ENCODE data around the gene MGAT5B. TPM values are rescaled to one million over a fixed set of nuclear protein-coding genes. Genes with fewer than 3 reads are reported as not detected.
A peak's percentile ranks its signal among the peaks of the same experiment; 100 is the strongest.

MGAT5B gene
- total RNA-seq, 1 experiment from 2014 or later: 1.0 TPM

- DNase-seq: no peak
- BruUV-seq (replicated peaks): no TSS peak
- H3K36me3 Mint-ChIP-seq (ENCODE audit: insufficient read depth, unreplicated experiment): peaks cover 23% of the 10 kb centered on the region
- no peak for TF ChIP-seq CTCF (IDR thresholded peaks at IDR 0.05; ENCODE audit: unreplicated experiment)
- peaks cover 18% of the 10 kb centered on the region for H3K4me1 Mint-ChIP-seq (ENCODE audit: low read depth, unreplicated experiment)
- H3K27ac Mint-ChIP-seq (ENCODE audit: unreplicated experiment): no peak overlapping the region
- no peak overlapping the region for H3K4me3 Mint-ChIP-seq (ENCODE audit: low read depth, unreplicated experiment)
- CTCF ChIA-PET: no interaction called here
- H3K9me3 Mint-ChIP-seq (ENCODE audit: low read depth, unreplicated experiment): no peaks in the 10 kb centered on the region
- peaks cover 49% of the 10 kb centered on the region for H3K27me3 Mint-ChIP-seq (ENCODE audit: unreplicated experiment)
- intact Hi-C loops (cut with micrococcal nuclease; ENCODE audit: unreplicated experiment): no loop called here
These were observed 97.8 kb downstream of the MGAT5B start for GRCh38 chr17:76966016-76966415.

GRCh38 chr17:76966486-76967181, 98.4 kb downstream of the MGAT5B start:
- Mint-ChIP-seq H3K4me1 (ENCODE audit: low read depth, unreplicated experiment) (peaks cover 18% of the 10 kb centered on the region), H3K9me3 (ENCODE audit: low read depth, unreplicated experiment) (no peaks in the 10 kb centered on the region), H3K27me3 (ENCODE audit: unreplicated experiment) (peaks cover 49% of the 10 kb centered on the region), H3K36me3 (ENCODE audit: insufficient read depth, unreplicated experiment) (peaks cover 24% of the 10 kb centered on the region), H3K27ac (ENCODE audit: unreplicated experiment) (no peak overlapping the region), H3K4me3 (ENCODE audit: low read depth, unreplicated experiment) (no peak overlapping the region)
- no TSS peak for BruUV-seq (replicated peaks)
- intact Hi-C loops (cut with micrococcal nuclease; ENCODE audit: unreplicated experiment): no loop called here
- no peak for DNase-seq
- no peak for TF ChIP-seq CTCF (IDR thresholded peaks at IDR 0.05; ENCODE audit: unreplicated experiment)
- CTCF ChIA-PET: no interaction called here

GRCh38 chr17:76967762-76968161, 99.6 kb downstream of the MGAT5B start:
- Mint-ChIP-seq H3K4me3 (ENCODE audit: low read depth, unreplicated experiment) (no peak overlapping the region), H3K27ac (ENCODE audit: unreplicated experiment) (no peak overlapping the region), H3K4me1 (ENCODE audit: low read depth, unreplicated experiment) (peaks cover 18% of the 10 kb centered on the region), H3K27me3 (ENCODE audit: unreplicated experiment) (peaks cover 47% of the 10 kb centered on the region), H3K9me3 (ENCODE audit: low read depth, unreplicated experiment) (no peaks in the 10 kb centered on the region), H3K36me3 (ENCODE audit: insufficient read depth, unreplicated experiment) (peaks cover 24% of the 10 kb centered on the region)
- CTCF ChIA-PET: interaction anchor here (0.6 kb wide), 1 partner anchor 26 kb away, joined by 4 read pairs; no protein-coding TSS in a partner anchor
- no TSS peak for BruUV-seq (replicated peaks)
- DNase-seq: no peak
- intact Hi-C loops (cut with micrococcal nuclease; ENCODE audit: unreplicated experiment): no loop called here
- no peak for TF ChIP-seq CTCF (IDR thresholded peaks at IDR 0.05; ENCODE audit: unreplicated experiment)

- CTCF ChIA-PET: interaction anchor here (0.6 to 0.9 kb wide), 5 partner anchors 8 to 111 kb away, joined by 3 to 9 read pairs (median 4); partner anchors contain the start of gene MGAT5B
- H3K9me3 Mint-ChIP-seq (ENCODE audit: low read depth, unreplicated experiment): no peaks in the 10 kb centered on the region
- H3K4me1 Mint-ChIP-seq (ENCODE audit: low read depth, unreplicated experiment): peaks cover 18% of the 10 kb centered on the region
- BruUV-seq (replicated peaks): TSS peak; percentile 64
- H3K36me3 Mint-ChIP-seq (ENCODE audit: insufficient read depth, unreplicated experiment): peaks cover 24% of the 10 kb centered on the region
- intact Hi-C loops (cut with micrococcal nuclease; ENCODE audit: unreplicated experiment): no loop called here
- DNase-seq: peak; percentile 65
- H3K27ac Mint-ChIP-seq (ENCODE audit: unreplicated experiment): peak overlapping the region; percentile 93
- peaks cover 35% of the 10 kb centered on the region for H3K27me3 Mint-ChIP-seq (ENCODE audit: unreplicated experiment)
- no peak for TF ChIP-seq CTCF (IDR thresholded peaks at IDR 0.05; ENCODE audit: unreplicated experiment)
- peak overlapping the region; percentile 72 for H3K4me3 Mint-ChIP-seq (ENCODE audit: low read depth, unreplicated experiment)
These were observed 100.7 kb downstream of the MGAT5B start for GRCh38 chr17:76968707-76969597.

Measured in Calu3 (cell line).